WTC11 (cell line): Measurements from ENCODE around the gene ARHGAP44. TPM values are rescaled to one million over a fixed set of nuclear protein-coding genes. Genes with fewer than 3 reads are reported as not detected.
A peak's percentile ranks its signal among the peaks of the same experiment; 100 is the strongest.

Experiments used
- ATAC-seq: fragments of 200-7000 bp; cut with Tn5 transposase; 2 replicates; pipeline ENCODE4 v1.10.0; 2021; ENCODE audit warnings: mild to moderate bottlenecking, moderate library complexity
- CTCF ChIA-PET: fragments of 300-600 bp; sonication (Branson Sonifier 250); formaldehyde crosslinking; loops from one replicate; lab custom pipeline; 2021; ENCODE audit warnings: antibody characterized with exemption; lab: Charles Lee
- POLR2A ChIA-PET: fragments of 350-600 bp; sonication (Branson Sonifier 250); formaldehyde crosslinking; loops from one replicate; lab custom pipeline; 2021; ENCODE audit warnings: antibody characterized with exemption; lab: Charles Lee
- DNase-seq: peaks from one replicate; pipeline ENCODE4 v3.0.0; 2021; ENCODE audit warnings: low spot score
- H3K27ac Mint-ChIP-seq: 2 replicates; pipeline ENCODE4 v1.8.0; 2021; ENCODE audit warnings: mixed read lengths
- H3K27me3 Mint-ChIP-seq: 2 replicates; pipeline ENCODE4 v1.8.0; 2021; ENCODE audit warnings: low read depth, mild to moderate bottlenecking, moderate library complexity, mixed read lengths
- H3K36me3 Mint-ChIP-seq: 2 replicates; pipeline ENCODE4 v1.8.0; 2021; ENCODE audit warnings: mixed read lengths
- H3K4me1 Mint-ChIP-seq: 2 replicates; pipeline ENCODE4 v1.8.0; 2022; ENCODE audit warnings: mixed read lengths
- H3K4me3 Mint-ChIP-seq: 2 replicates; pipeline ENCODE4 v1.8.0; 2021; ENCODE audit warnings: mild to moderate bottlenecking, moderate library complexity, mixed read lengths
- H3K9me3 Mint-ChIP-seq: 2 replicates; pipeline ENCODE4 v1.8.0; 2021; ENCODE audit warnings: mixed read lengths
- CBFB ChIP-seq: sonication (generic); formaldehyde crosslinking; IDR thresholded peaks from 2 replicates; pipeline ENCODE4 v1.8.1; 2022; ENCODE audit warnings: mild to moderate bottlenecking, low read depth, missing genetic modification reagents
- EMX1 ChIP-seq: fragments of 250-450 bp; sonication (Bioruptor Pico); IDR thresholded peaks from 2 replicates; pipeline ENCODE4 v1.8.0; 2021; ENCODE audit warnings: mild to moderate bottlenecking
- ESRRA ChIP-seq: sonication (generic); formaldehyde crosslinking; IDR thresholded peaks from 2 replicates; pipeline ENCODE4 v1.8.1; 2022; ENCODE audit warnings: mild to moderate bottlenecking, missing genetic modification reagents, borderline replicate concordance
- GRHL2 ChIP-seq: fragments of 250-450 bp; sonication (Bioruptor Pico); IDR thresholded peaks from 2 replicates; pipeline ENCODE4 v1.8.0; 2022; ENCODE audit warnings: mild to moderate bottlenecking, moderate library complexity; ENCODE audit not compliant: insufficient replicate concordance, severe bottlenecking
- GTF2I ChIP-seq: fragments of 250-450 bp; sonication (Bioruptor Pico); conservative IDR thresholded peaks from 2 replicates; pipeline ENCODE4 v1.4.0; 2021; ENCODE audit warnings: mild to moderate bottlenecking
- KAT7 ChIP-seq: sonication (generic); formaldehyde crosslinking; IDR thresholded peaks from 2 replicates; pipeline ENCODE4 v1.8.1; 2023; ENCODE audit warnings: missing genetic modification reagents, mild to moderate bottlenecking, borderline replicate concordance
- NFATC4 ChIP-seq: fragments of 250-450 bp; sonication (Bioruptor Pico); IDR thresholded peaks from 2 replicates; pipeline ENCODE4 v1.9.0; 2021; ENCODE audit warnings: mild to moderate bottlenecking
- SMAD3 ChIP-seq: sonication (generic); formaldehyde crosslinking; IDR thresholded peaks from 2 replicates; pipeline ENCODE4 v1.8.0; 2022; ENCODE audit warnings: missing genetic modification reagents, mild to moderate bottlenecking, borderline replicate concordance
- SP1 ChIP-seq: sonication (generic); formaldehyde crosslinking; conservative IDR thresholded peaks from 2 replicates; pipeline ENCODE4 v1.8.1; 2022; ENCODE audit warnings: missing genetic modification reagents
- ZNF263 ChIP-seq: sonication (generic); formaldehyde crosslinking; IDR thresholded peaks from 2 replicates; pipeline ENCODE4 v1.8.1; 2022; ENCODE audit warnings: low read depth, mild to moderate bottlenecking, moderate library complexity, missing genetic modification reagents
- total RNA-seq: library from RNA; stranded (reverse); gene quantifications from 3 replicates; pipeline ENCODE4 v1.2.3, GENCODE V29; 2021
- TF ChIP-seq, protein P1 (sequence below): sonication (generic); formaldehyde crosslinking; IDR thresholded peaks from 2 replicates; pipeline ENCODE4 v1.8.1; 2022; ENCODE audit warnings: low read depth, missing genetic modification reagents, borderline replicate concordance
- TF ChIP-seq, protein P2 (sequence below): sonication (generic); formaldehyde crosslinking; conservative IDR thresholded peaks from 2 replicates; pipeline ENCODE4 v1.8.1; 2023; ENCODE audit warnings: mild to moderate bottlenecking, low read depth, missing genetic modification reagents, moderate library complexity
- TF ChIP-seq, protein P3 (sequence below): fragments of 250-450 bp; sonication (Bioruptor Pico); IDR thresholded peaks from 2 replicates; pipeline ENCODE4 v1.9.0; 2021; ENCODE audit warnings: moderate library complexity, mild to moderate bottlenecking, inconsistent platforms, borderline replicate concordance
- TF ChIP-seq, protein P4 (sequence below): fragments of 250-450 bp; sonication (Bioruptor Pico); conservative IDR thresholded peaks from 2 replicates; pipeline ENCODE4 v1.9.0; 2021; ENCODE audit warnings: mild to moderate bottlenecking
- TF ChIP-seq, protein P5 (sequence below): fragments of 250-450 bp; sonication (Bioruptor Pico); IDR thresholded peaks from 2 replicates; pipeline ENCODE4 v2.1.2; 2022; ENCODE audit warnings: mild to moderate bottlenecking, moderate library complexity

The ARHGAP44 gene
- total RNA-seq, 1 experiment from 2014 or later: 23.8 TPM

DNA sequence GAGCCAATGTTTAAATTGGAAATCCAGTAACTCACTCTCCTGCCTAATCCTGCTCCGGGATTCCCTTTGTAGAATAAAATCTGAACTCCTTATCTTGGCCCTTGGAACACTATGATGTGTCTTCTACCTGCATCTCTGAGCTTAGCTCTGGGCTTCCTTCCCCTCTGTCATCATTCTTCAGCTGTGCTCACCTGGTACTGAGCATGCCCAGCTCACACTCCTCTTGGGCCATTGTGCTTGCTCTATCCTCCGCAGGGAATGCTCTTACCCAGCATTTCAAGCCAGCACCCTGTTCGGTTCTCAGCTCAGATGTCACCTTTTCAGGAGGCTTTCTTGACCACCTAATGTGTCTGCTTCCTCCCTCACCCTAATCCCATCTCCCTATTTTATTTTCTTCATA, 112.7 kb downstream of the ARHGAP44 start (continued):
- TF ChIP-seq, protein P1, sequence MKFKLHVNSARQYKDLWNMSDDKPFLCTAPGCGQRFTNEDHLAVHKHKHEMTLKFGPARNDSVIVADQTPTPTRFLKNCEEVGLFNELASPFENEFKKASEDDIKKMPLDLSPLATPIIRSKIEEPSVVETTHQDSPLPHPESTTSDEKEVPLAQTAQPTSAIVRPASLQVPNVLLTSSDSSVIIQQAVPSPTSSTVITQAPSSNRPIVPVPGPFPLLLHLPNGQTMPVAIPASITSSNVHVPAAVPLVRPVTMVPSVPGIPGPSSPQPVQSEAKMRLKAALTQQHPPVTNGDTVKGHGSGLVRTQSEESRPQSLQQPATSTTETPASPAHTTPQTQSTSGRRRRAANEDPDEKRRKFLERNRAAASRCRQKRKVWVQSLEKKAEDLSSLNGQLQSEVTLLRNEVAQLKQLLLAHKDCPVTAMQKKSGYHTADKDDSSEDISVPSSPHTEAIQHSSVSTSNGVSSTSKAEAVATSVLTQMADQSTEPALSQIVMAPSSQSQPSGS (CRISPR knock-in tag): no peak
- TF ChIP-seq CBFB (CRISPR knock-in tag) (no peak), EMX1 (CRISPR knock-in tag) (no peak), SMAD3 (CRISPR knock-in tag) (no peak), SP1 (CRISPR knock-in tag) (no peak), GRHL2 (CRISPR knock-in tag) (no peak), NFATC4 (CRISPR knock-in tag) (no peak), KAT7 (CRISPR knock-in tag) (no peak)
- TF ChIP-seq, protein P2, sequence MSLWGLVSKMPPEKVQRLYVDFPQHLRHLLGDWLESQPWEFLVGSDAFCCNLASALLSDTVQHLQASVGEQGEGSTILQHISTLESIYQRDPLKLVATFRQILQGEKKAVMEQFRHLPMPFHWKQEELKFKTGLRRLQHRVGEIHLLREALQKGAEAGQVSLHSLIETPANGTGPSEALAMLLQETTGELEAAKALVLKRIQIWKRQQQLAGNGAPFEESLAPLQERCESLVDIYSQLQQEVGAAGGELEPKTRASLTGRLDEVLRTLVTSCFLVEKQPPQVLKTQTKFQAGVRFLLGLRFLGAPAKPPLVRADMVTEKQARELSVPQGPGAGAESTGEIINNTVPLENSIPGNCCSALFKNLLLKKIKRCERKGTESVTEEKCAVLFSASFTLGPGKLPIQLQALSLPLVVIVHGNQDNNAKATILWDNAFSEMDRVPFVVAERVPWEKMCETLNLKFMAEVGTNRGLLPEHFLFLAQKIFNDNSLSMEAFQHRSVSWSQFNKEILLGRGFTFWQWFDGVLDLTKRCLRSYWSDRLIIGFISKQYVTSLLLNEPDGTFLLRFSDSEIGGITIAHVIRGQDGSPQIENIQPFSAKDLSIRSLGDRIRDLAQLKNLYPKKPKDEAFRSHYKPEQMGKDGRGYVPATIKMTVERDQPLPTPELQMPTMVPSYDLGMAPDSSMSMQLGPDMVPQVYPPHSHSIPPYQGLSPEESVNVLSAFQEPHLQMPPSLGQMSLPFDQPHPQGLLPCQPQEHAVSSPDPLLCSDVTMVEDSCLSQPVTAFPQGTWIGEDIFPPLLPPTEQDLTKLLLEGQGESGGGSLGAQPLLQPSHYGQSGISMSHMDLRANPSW (CRISPR knock-in tag): no peak
- TF ChIP-seq, protein P3, sequence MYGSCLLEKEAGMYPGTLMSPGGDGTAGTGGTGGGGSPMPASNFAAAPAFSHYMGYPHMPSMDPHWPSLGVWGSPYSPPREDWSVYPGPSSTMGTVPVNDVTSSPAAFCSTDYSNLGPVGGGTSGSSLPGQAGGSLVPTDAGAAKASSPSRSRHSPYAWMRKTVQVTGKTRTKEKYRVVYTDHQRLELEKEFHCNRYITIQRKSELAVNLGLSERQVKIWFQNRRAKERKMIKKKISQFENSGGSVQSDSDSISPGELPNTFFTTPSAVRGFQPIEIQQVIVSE (CRISPR knock-in tag): no peak

DNA sequence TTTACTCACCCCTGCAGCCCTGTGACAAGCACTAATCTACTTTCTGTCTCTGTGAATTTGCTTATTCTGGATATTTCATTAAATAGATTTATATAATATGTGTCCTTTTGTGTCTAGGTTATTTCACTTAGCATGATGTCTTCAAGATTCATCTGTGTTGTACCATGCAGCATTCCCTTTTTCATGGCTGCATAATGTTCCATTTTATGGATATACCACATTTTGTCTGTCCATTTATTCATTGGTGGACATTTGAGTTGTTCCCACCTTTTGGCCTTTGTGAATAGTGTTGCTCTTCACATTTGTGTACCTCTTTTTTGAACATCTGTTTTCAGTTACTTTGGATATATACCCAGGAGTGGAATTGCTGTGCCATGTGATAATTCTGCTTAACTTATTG, 118.2 kb downstream of the ARHGAP44 start:
- Mint-ChIP-seq H3K4me1 (peaks cover under 1% of the 10 kb centered on the region; the same call in 1 of the 2 replicates), H3K9me3 (peaks cover 17% of the 10 kb centered on the region), H3K27me3 (no peaks in the 10 kb centered on the region), H3K27ac (no peak overlapping the region), H3K4me3 (no peak overlapping the region)
- no peak for DNase-seq
- CTCF ChIA-PET: no interaction called here
- POLR2A ChIA-PET: no interaction called here
- 0 out of 2 replicates have a peak, but pooled peaks have one; percentile 18 for TF ChIP-seq GTF2I (CRISPR knock-in tag)
- TF ChIP-seq, protein P4, sequence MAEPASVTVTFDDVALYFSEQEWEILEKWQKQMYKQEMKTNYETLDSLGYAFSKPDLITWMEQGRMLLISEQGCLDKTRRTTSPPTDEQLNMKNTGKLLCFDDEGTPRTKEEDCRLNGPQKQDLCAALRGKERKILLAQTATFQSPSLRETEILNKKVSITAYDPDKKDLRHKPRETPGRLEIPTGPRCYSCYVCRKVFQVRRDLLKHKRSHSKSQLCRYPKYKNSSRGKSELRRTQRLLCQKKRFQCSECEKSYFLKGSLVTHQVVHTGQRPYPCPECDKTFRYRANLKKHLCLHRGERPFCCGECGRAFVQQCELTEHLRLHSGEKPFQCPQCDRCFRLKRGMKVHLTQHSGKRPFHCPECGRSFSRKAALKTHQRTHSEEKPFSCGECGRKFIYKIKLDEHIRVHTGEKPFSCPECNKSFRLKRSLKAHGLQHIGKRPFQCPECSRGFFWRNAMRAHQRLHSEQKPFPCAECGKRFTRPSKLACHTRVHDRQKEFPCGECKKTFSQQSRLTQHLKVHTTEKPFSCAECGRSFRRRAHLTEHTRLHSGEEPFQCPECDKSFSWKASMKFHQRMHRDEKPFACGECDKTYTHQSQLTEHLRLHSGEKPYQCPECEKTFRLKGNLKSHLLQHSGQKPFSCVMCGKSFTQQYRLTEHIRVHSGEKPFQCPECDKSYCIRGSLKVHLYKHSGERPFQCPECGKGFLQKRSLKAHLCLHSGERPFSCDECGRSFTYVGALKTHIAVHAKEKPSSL (CRISPR knock-in tag): no peak
- TF ChIP-seq, all 79 proteins: peak for 1
- peaks cover 26% of the 10 kb centered on the region for H3K36me3 Mint-ChIP-seq
- ATAC-seq: no peak

DNA sequence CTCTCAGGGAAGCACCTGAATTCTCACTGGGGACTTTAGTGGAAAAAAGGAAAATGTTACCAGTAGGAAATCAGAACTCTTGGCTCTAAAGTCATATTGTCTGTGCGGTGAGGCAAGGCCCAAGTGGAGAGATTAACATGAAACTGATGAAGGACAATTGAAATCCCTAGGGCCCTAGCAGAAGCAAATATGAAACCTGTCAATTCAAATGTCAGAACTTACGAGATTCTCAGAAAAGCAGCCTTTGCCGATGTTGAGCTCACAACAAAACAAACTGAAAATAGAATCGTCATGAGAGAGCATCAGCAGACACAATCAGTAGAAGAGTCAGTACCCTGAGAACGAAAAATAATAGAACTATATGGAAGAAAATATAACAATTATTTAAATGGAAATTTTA, 119.7 kb downstream of the ARHGAP44 start:
- TF ChIP-seq ESRRA (CRISPR knock-in tag) (no peak), ZNF263 (no peak)
- TF ChIP-seq, protein P5, sequence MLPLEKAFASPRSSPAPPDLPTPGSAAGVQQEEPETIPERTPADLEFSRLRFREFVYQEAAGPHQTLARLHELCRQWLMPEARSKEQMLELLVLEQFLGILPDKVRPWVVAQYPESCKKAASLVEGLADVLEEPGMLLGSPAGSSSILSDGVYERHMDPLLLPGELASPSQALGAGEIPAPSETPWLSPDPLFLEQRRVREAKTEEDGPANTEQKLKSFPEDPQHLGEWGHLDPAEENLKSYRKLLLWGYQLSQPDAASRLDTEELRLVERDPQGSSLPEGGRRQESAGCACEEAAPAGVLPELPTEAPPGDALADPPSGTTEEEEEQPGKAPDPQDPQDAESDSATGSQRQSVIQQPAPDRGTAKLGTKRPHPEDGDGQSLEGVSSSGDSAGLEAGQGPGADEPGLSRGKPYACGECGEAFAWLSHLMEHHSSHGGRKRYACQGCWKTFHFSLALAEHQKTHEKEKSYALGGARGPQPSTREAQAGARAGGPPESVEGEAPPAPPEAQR (CRISPR knock-in tag): no peak
- Mint-ChIP-seq H3K4me3 (no peak overlapping the region), H3K27me3 (no peaks in the 10 kb centered on the region), H3K36me3 (peaks cover 26% of the 10 kb centered on the region), H3K27ac (no peak overlapping the region), H3K9me3 (peaks cover 17% of the 10 kb centered on the region), H3K4me1 (no peaks in the 10 kb centered on the region)
- DNase-seq (no peak), ATAC-seq (no peak)
- ChIA-PET CTCF (no interaction called here), POLR2A (no interaction called here)
